ENCODE results near the gene MUTYH. TPM values are rescaled to one million over a fixed set of nuclear protein-coding genes. Genes with fewer than 3 reads are reported as not detected.

MUTYH gene
- 6.0 to 9.9 TPM (median 9.0 TPM) in 5 replicates for total RNA-seq (2022; extraction: Qiagen RNA extraction)

DNA sequence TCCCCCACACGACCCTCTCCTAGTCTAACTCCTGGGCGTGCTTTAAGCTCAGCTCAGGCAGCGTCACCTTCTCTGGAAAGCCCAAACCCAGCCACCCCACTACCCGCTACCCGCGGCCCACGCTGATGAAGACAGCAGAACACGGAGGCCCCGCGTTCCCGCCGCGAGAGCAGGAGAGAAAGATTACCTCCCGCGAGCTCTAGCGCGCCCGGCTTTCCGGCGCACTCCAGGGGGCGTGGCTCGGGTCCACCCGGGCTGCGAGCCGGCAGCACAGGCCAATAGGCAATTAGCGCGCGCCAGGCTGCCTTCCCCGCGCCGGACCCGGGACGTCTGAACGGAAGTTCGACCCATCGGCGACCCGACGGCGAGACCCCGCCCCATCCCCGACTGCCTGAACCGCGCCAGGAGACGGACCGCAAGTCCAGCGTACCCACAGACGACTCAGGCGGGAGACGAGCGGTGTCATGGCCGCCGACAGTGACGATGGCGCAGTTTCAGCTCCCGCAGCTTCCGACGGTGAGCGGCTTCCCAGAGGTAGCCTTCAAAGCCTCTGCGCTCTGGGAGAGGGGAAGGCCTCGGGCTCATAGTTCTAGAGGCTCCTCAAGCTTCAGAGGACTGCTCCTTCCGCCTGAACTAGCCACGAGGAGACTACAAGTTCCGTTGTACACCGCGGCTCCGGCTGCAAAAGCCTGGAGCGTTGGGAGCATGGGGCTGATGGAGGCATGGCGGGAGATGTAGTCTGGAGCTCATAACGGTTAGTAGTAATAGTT is at the start of gene MUTYH, which contains the start of gene TOE1:
TSS of gene MUTYH (minus strand) at position 652 of the 770 bp plus-strand sequence. CDS start 5,935 bp downstream, outside the sequence.
TSS of gene TOE1 (plus strand) at position 382 of the 770 bp plus-strand sequence. CDS start at position 465, 83 bp downstream.

DNA sequence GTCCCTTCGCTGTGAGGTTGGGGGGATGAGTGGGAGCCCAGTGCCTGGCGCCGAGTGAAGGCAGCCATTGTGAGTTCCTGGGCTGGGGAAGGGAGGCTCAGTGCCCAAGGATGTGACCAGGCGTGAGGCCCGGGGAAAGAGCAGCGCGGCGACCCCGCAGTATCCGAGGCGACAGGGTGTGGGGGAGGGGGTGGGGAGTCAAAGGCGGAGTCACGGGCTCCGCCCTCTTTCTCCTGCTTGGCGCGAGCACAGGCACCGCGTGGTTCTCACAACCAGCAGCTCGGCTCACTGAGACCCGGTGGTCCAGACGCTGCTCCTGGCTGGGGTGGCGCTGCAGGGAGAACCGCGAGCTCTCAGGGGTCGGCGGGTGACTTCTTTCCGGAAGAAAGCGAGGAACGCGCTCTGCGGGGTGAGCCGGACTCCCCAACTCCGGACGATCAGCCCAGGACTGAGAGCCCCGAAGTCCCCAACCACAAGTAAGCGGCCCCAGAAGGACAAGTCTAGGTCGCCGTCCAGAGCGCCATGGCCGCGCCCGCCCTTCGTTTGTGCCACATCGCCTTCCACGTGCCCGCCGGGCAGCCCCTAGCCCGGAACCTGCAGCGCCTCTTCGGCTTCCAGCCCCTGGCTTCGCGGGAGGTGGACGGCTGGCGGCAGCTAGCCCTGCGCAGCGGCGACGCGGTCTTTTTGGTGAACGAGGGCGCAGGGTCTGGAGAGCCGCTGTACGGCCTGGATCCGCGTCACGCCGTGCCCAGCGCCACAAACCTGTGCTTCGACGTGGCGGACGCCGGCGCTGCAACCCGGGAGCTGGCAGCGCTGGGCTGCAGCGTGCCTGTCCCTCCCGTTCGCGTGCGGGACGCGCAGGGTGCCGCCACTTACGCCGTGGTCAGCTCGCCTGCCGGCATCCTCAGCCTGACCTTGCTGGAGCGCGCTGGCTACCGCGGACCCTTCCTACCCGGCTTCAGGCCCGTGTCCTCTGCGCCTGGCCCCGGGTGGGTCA is 13.3 kb downstream of the MUTYH start, which contains the start of gene HPDL:
TSS of gene HPDL (plus strand) at position 269 of the 997 bp plus-strand sequence. CDS start at position 523, 254 bp downstream.

Other genes with a start within 250 kb of the MUTYH start
- 0.40 to 0.55 TPM (median 0.46 TPM) in 5 replicates for gene ZSWIM5, start 133.8 kb downstream of the MUTYH start, total RNA-seq (2022; extraction: Qiagen RNA extraction)
- gene HPDL, start 13.5 kb downstream of the MUTYH start, total RNA-seq (2022; extraction: Qiagen RNA extraction) = 2.6 to 4.5 TPM (median 3.6 TPM) in 5 replicates
- 11.0 to 13.1 TPM (median 12.6 TPM) in 5 replicates for gene TOE1, start 270 bp downstream of the MUTYH start, total RNA-seq (2022; extraction: Qiagen RNA extraction)
- gene TESK2, start 150.7 kb upstream of the MUTYH start, total RNA-seq (2022; extraction: Qiagen RNA extraction) = 0.11 to 0.24 TPM (median 0.17 TPM) in 5 replicates
- gene CCDC163, start 159.6 kb upstream of the MUTYH start, total RNA-seq (2022; extraction: Qiagen RNA extraction) = 1.3 to 2.2 TPM (median 1.7 TPM) in 5 replicates
- 1.8 to 2.1 TPM (median 1.9 TPM) in 5 replicates for gene MMACHC, start 159.9 kb upstream of the MUTYH start, total RNA-seq (2022; extraction: Qiagen RNA extraction)
- 1,960 to 2,273 TPM (median 1,986 TPM) in 5 replicates for gene PRDX1, start 181.4 kb upstream of the MUTYH start, total RNA-seq (2022; extraction: Qiagen RNA extraction)
- gene AKR1A1, start 210.4 kb upstream of the MUTYH start, total RNA-seq (2022; extraction: Qiagen RNA extraction) = 69.1 to 77.1 TPM (median 75.8 TPM) in 5 replicates
- gene NASP, start 243.6 kb upstream of the MUTYH start, total RNA-seq (2022; extraction: Qiagen RNA extraction) = 103 to 152 TPM (median 120 TPM) in 5 replicates